SK-N-SH (cell line): ENCODE results near the gene AGAP1. TPM values are rescaled to one million over a fixed set of nuclear protein-coding genes. Genes with fewer than 3 reads are reported as not detected.

ENCODE experiments used
- CTCF ChIA-PET: fragments of 300-600, 350-600 bp; formaldehyde crosslinking; extraction: SDS; loops from one replicate; lab custom pipeline; 2021; lab: Yijun Ruan, JAX
- POLR2A ChIA-PET: fragments of 350-600 bp; sonication (Branson Sonifier 250); formaldehyde crosslinking; extraction: SDS; loops from one replicate; lab custom pipeline; 2020; ENCODE audit warnings: antibody characterized with exemption, inconsistent platforms; lab: Yijun Ruan, JAX
- DNase-seq: peaks from one replicate; pipeline ENCODE4 v3.0.0; 2012
- H2AFZ ChIP-seq: fragments of 200-600 bp; sonication (generic); 2 replicates; pipeline ENCODE4 v1.8.1; 2016; ENCODE audit warnings: antibody characterized with exemption, mild to moderate bottlenecking, low read depth
- H3F3A ChIP-seq: fragments of 200-600 bp; sonication (generic); replicated peaks from 2 replicates; pipeline ENCODE3; 2016; ENCODE audit warnings: antibody characterized with exemption, mild to moderate bottlenecking; ENCODE audit not compliant: insufficient read depth
- H3K27ac ChIP-seq, 2 experiments: fragments of 200-500 bp in 1 of 2; fragments of 200-600 bp in 1 of 2; sonication (Bioruptor generic) in 1 of 2; sonication (generic), shearing (Covaris generic) in 1 of 2; 2 replicates each; pipeline versions ENCODE4 v1.5.1 to v1.6.1; 2014 to 2016; ENCODE audit warnings: low read depth in 2 of 2, inconsistent platforms in 1 of 2, low read length in 1 of 2, mild to moderate bottlenecking in 1 of 2, mixed read lengths in 1 of 2
- H3K27me3 ChIP-seq: fragments of 200-600 bp; sonication (generic), shearing (Covaris generic); 2 replicates; pipeline ENCODE4 v1.6.1; 2016; ENCODE audit warnings: mixed run types; ENCODE audit not compliant: insufficient read depth
- H3K36me3 ChIP-seq, 2 experiments: fragments of 200-500 bp in 1 of 2; fragments of 200-600 bp in 1 of 2; sonication (Bioruptor generic) in 1 of 2; sonication (generic) in 1 of 2; replicated peaks in 1 of 2; 2 replicates each; pipeline versions ENCODE3 to v1.5.1; 2014 to 2016; ENCODE audit warnings: low read length in 1 of 2, mild to moderate bottlenecking in 1 of 2; ENCODE audit not compliant: insufficient read depth in 2 of 2, control insufficient read depth in 1 of 2
- H3K4me1 ChIP-seq, 2 experiments: fragments of 200-500 bp in 1 of 2; fragments of 200-600 bp in 1 of 2; sonication (Bioruptor generic) in 1 of 2; sonication (generic), shearing (Covaris generic) in 1 of 2; 2 replicates each; pipeline versions ENCODE4 v1.5.1 to v1.6.1; 2014 to 2016; ENCODE audit warnings: low read depth in 1 of 2, low read length in 1 of 2, mixed run types in 1 of 2; ENCODE audit not compliant: insufficient read depth in 2 of 2, control insufficient read depth in 1 of 2
- H3K4me2 ChIP-seq: fragments of 200-600 bp; sonication (generic), shearing (Covaris generic); 2 replicates; pipeline ENCODE4 v1.6.1; 2017; ENCODE audit warnings: mixed run types
- H3K4me3 ChIP-seq, 2 experiments: fragments of 200-500 bp in 1 of 2; fragments of 200-600 bp in 1 of 2; sonication (Bioruptor generic) in 1 of 2; sonication (generic), shearing (Covaris generic) in 1 of 2; 2 replicates each; pipeline versions ENCODE4 v1.5.1 to v1.8.1; 2014 to 2016; ENCODE audit warnings: low read depth in 2 of 2, inconsistent platforms in 1 of 2, low read length in 1 of 2, mild to moderate bottlenecking in 1 of 2, mixed read lengths in 1 of 2, moderate library complexity in 1 of 2
- H3K79me2 ChIP-seq: fragments of 200-600 bp; sonication (generic); 2 replicates; pipeline ENCODE4 v1.8.1; 2017; ENCODE audit warnings: mild to moderate bottlenecking; ENCODE audit not compliant: insufficient read depth
- H3K9ac ChIP-seq: fragments of 200-600 bp; sonication (generic); 2 replicates; pipeline ENCODE4 v1.6.1; 2017; ENCODE audit warnings: mixed run types
- H3K9me2 ChIP-seq: fragments of 200-600 bp; sonication (generic); 2 replicates; pipeline ENCODE4 v1.6.1; 2017; ENCODE audit warnings: mixed run types
- H3K9me3 ChIP-seq: fragments of 200-600 bp; sonication (generic); 2 replicates; pipeline ENCODE4 v1.6.1; 2017; ENCODE audit warnings: mixed run types, mild to moderate bottlenecking, moderate library complexity
- H4K20me1 ChIP-seq: fragments of 200-600 bp; sonication (generic); 2 replicates; pipeline ENCODE4 v1.6.1; 2017; ENCODE audit warnings: mild to moderate bottlenecking, mixed run types; ENCODE audit not compliant: insufficient read depth
- CTCF ChIP-seq: fragments of 200-600 bp; sonication (generic); IDR thresholded peaks from 2 replicates; pipeline ENCODE4 v1.6.1; 2017; ENCODE audit warnings: antibody characterized with exemption, mild to moderate bottlenecking, moderate library complexity
- EP300 ChIP-seq, 2 experiments: IDR thresholded peaks; 2 replicates each; pipeline versions ENCODE4 v1.4.0 to v1.6.1; 2012; ENCODE audit warnings: borderline replicate concordance in 1 of 2, low read depth in 1 of 2, low read length in 1 of 2
- EZH2phosphoT487 ChIP-seq: fragments of 200-600 bp; sonication (generic); IDR thresholded peaks from 2 replicates; pipeline ENCODE4 v1.6.1; 2017; ENCODE audit warnings: low read depth, mixed run types, mild to moderate bottlenecking, antibody characterized with exemption, moderate library complexity, borderline replicate concordance
- FOXJ3 ChIP-seq: sonication (generic); formaldehyde crosslinking; IDR thresholded peaks from 2 replicates; pipeline ENCODE4 v1.5.1; 2020; ENCODE audit warnings: mild to moderate bottlenecking, missing genetic modification reagents
- GATA2 ChIP-seq: sonication (generic); formaldehyde crosslinking; IDR thresholded peaks from 2 replicates; pipeline ENCODE4 v1.5.0; 2020; ENCODE audit warnings: mild to moderate bottlenecking, missing genetic modification reagents
- JUND ChIP-seq: IDR thresholded peaks from 2 replicates; pipeline ENCODE4 v1.4.0; 2012
- MEF2A ChIP-seq: IDR thresholded peaks from 2 replicates; pipeline ENCODE4 v1.4.0; 2012; ENCODE audit warnings: low read depth, borderline replicate concordance
- MXI1 ChIP-seq: IDR thresholded peaks from 2 replicates; pipeline ENCODE4 v1.6.1; 2012; ENCODE audit warnings: mild to moderate bottlenecking, low read depth, low read length, improper control_type of control experiment
- NFIC ChIP-seq: IDR thresholded peaks from 2 replicates; pipeline ENCODE4 v1.4.0; 2012; ENCODE audit warnings: borderline replicate concordance
- NRF1 ChIP-seq: IDR thresholded peaks from 2 replicates; pipeline ENCODE4 v1.6.1; 2012; ENCODE audit warnings: low read depth, mild to moderate bottlenecking, low read length
- RAD21 ChIP-seq: IDR thresholded peaks from 2 replicates; pipeline ENCODE4 v1.6.1; 2012; ENCODE audit warnings: mild to moderate bottlenecking, low read length
- RXRA ChIP-seq: IDR thresholded peaks from 2 replicates; pipeline ENCODE4 v1.4.0; 2012; ENCODE audit warnings: low read depth, mild to moderate bottlenecking, borderline replicate concordance
- TCF12 ChIP-seq: IDR thresholded peaks from 2 replicates; pipeline ENCODE4 v1.4.0; 2012
- TEAD4 ChIP-seq: IDR thresholded peaks from 2 replicates; pipeline ENCODE4 v1.4.0; 2012; ENCODE audit warnings: mild to moderate bottlenecking, borderline replicate concordance; ENCODE audit not compliant: insufficient read depth
- USF1 ChIP-seq: IDR thresholded peaks from 2 replicates; pipeline ENCODE4 v1.4.0; 2012; ENCODE audit warnings: low read depth, borderline replicate concordance
- YY1 ChIP-seq: IDR thresholded peaks from 2 replicates; pipeline ENCODE4 v1.4.0; 2012; ENCODE audit warnings: low read depth, mild to moderate bottlenecking
- WGBS: methylation state at CpG from one replicate; pipeline ENCODE4 v1.1.6; 2017; ENCODE audit warnings: low lambda C conversion rate; 5-methylcytosine and 5-hydroxymethylcytosine counted together
- polyA plus RNA-seq, 3 experiments: library from polyadenylated mRNA; depleted of rRNA; stranded (reverse); fragments of >200 nt; gene quantifications; 2 replicates each; pipeline ENCODE4 v1.2.3, GENCODE V29; 2012

The AGAP1 gene
- polyA plus RNA-seq, 1 of the 3 experiments (the other 2 are of a cell fraction) = 8.8 TPM

- H2AFZ ChIP-seq = no peak overlapping the region
- no peak overlapping the region for H3K4me3 ChIP-seq
- H3F3A ChIP-seq = no peaks in the 10 kb centered on the region
- peak overlapping the region in 1 of 2 experiments; percentile 35; a peak in 2 of 4 replicates for H3K27ac ChIP-seq
- peaks cover 19% of the 10 kb centered on the region; the same call in 1 of the 2 replicates for H3K79me2 ChIP-seq
- DNase-seq = peak; percentile 44
- H3K27me3 ChIP-seq = no peaks in the 10 kb centered on the region
- peaks cover 19% of the 10 kb centered on the region for H4K20me1 ChIP-seq
- no peaks in the 10 kb centered on the region for H3K9me3 ChIP-seq
- H3K9ac ChIP-seq = no peak overlapping the region
- no peaks in the 10 kb centered on the region for H3K9me2 ChIP-seq
- POLR2A ChIA-PET = no interaction called here
- CTCF ChIA-PET = no interaction called here
- TF ChIP-seq MXI1 (no peak), RXRA (no peak), FOXJ3 (CRISPR knock-in tag) (no peak), GATA2 (CRISPR knock-in tag) (no peak), YY1 (no peak), CTCF (no peak), EZH2phosphoT487 (no peak), NRF1 (no peak)
- TF ChIP-seq, all 33 proteins: peak for 0
- Histone ChIP-seq H3K4me2 (no peak overlapping the region), H3K4me1 (peaks cover 15 to 32% of the 10 kb centered on the region in 2 experiments; a peak in 2 of 4 replicates), H3K36me3 (no peaks in the 10 kb centered on the region)
- WGBS = 87% methylated on average over 14 of the region's 14 CpGs
Observed at GRCh38 chr2:235614176-235614860, 120.5 kb downstream of the AGAP1 start.

GRCh38 chr2:235614900-235615712, 121.3 kb downstream of the AGAP1 start:
- Histone ChIP-seq H3K36me3 (no peaks in the 10 kb centered on the region), H3K4me1 (peaks cover 15 to 32% of the 10 kb centered on the region in 2 experiments; a peak in 2 of 4 replicates), H3K4me3 (no peak overlapping the region), H3K9me3 (no peaks in the 10 kb centered on the region), H3K9me2 (no peaks in the 10 kb centered on the region)
- CTCF ChIA-PET = no interaction called here
- TF ChIP-seq MEF2A (peak; percentile 26; the same call in 1 of the 2 replicates), MXI1 (no peak), USF1 (peak; percentile 32; the same call in 1 of the 2 replicates), JUND (peak; percentile 31; the same call in 1 of the 2 replicates), NFIC (peak; percentile 42; the same call in 1 of the 2 replicates), CTCF (no peak), TCF12 (peak; percentile 35; the same call in 1 of the 2 replicates), RAD21 (no peak), RXRA (peak; percentile 44; the same call in 1 of the 2 replicates), EP300 (IDR thresholded peaks at IDR 0.05; ENCODE audit: borderline replicate concordance in 1 of 2, low read depth in 1 of 2, low read length in 1 of 2) (no peak), TEAD4 (no peak)
- TF ChIP-seq, all 33 proteins: peak for 6
- H4K20me1 ChIP-seq = peaks cover 26% of the 10 kb centered on the region
- POLR2A ChIA-PET = no interaction called here
- H3K9ac ChIP-seq = no peak overlapping the region
- H3K4me2 ChIP-seq = no peak overlapping the region
- no peak overlapping the region for H2AFZ ChIP-seq
- peak overlapping the region in 1 of 2 experiments; percentile 35; a peak in 2 of 4 replicates for H3K27ac ChIP-seq
- peaks cover 19% of the 10 kb centered on the region; the same call in 1 of the 2 replicates for H3K79me2 ChIP-seq
- no peaks in the 10 kb centered on the region for H3K27me3 ChIP-seq
- 86% methylated on average over 10 of the region's 11 CpGs for WGBS
- no peak for DNase-seq
- no peaks in the 10 kb centered on the region for H3F3A ChIP-seq
